ENCODE measurements around the gene THOC2.
"Not testable (repeated sequence)": the region's sequence is repeated elsewhere in the genome, so short reads cannot be mapped to it uniquely, and the experiment has no call there.

The THOC2 gene

DNA sequence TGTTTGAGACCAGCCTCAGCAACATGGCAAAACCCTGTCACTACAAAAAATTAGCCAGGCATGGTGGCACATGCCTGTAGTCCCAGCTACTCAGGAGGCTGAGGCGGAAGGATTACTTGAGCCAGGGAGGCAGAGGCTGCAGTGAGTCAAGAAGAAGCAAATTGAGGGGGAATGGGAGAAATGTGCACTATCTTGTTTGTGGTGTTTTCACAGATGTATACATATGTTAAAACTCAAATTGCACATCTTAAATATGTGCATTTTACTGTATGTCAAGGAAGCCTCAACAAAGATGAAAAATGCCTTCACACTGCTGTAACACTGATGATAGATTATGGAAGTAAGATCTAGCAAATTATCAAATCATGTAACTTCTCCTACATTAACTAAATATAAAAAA is 44.3 kb downstream of the THOC2 start:
- H3K4me3 ChIP-seq (ENCODE audit: control insufficient read depth, low read depth, low read length): no peak overlapping the region
- DNase-seq (ENCODE audit: low read depth): no peak
- TF ChIP-seq, protein P1, sequence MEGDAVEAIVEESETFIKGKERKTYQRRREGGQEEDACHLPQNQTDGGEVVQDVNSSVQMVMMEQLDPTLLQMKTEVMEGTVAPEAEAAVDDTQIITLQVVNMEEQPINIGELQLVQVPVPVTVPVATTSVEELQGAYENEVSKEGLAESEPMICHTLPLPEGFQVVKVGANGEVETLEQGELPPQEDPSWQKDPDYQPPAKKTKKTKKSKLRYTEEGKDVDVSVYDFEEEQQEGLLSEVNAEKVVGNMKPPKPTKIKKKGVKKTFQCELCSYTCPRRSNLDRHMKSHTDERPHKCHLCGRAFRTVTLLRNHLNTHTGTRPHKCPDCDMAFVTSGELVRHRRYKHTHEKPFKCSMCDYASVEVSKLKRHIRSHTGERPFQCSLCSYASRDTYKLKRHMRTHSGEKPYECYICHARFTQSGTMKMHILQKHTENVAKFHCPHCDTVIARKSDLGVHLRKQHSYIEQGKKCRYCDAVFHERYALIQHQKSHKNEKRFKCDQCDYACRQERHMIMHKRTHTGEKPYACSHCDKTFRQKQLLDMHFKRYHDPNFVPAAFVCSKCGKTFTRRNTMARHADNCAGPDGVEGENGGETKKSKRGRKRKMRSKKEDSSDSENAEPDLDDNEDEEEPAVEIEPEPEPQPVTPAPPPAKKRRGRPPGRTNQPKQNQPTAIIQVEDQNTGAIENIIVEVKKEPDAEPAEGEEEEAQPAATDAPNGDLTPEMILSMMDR (IDR thresholded peaks at IDR 0.05; ENCODE audit: control insufficient read depth, insufficient read depth, low read depth, low read length, missing control alignments): no peak

DNA sequence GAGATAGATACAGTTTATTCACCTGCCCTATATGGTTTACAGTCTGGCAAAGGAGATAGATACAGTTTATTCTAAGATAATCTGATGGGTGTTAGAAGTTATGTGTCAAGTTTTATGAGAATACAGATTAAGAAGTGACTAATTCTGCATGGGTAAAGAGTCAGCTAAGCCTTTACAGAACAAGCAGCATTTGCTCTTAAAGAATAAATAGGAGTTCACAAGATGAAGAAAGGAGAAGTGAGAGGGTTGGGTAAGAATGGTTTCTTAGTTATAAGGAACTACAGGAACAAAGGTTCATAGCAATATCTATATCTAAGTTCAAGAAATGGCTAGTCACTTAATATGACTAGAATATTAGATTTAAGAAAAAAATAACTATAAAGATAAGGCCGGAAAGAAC is 47.6 kb downstream of the THOC2 start:
- TF ChIP-seq, protein P1 (IDR thresholded peaks at IDR 0.05; ENCODE audit: control insufficient read depth, insufficient read depth, low read depth, low read length, missing control alignments): no peak
- no peak for DNase-seq (ENCODE audit: low read depth)
- no peak overlapping the region for H3K4me3 ChIP-seq (ENCODE audit: control insufficient read depth, low read depth, low read length)

DNA sequence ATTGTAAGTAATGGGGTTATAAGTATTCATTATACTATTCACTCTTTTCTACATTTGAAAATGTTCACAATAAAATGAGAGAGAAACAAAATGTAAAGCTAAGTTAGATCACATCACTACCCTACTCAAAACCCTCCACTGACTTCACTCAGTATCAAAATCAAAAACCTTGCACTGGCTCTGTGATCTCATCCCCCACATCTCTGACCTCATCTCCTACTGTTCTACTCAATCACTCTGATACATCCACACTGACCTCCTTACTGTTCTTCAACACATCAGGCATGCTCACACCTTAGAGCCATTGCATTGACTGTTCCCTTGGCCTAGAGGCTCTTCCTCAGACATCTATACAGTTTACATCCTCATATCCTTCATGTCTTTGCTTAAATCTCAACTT is 50.7 kb downstream of the THOC2 start:
- TF ChIP-seq, protein P1 (IDR thresholded peaks at IDR 0.05; ENCODE audit: control insufficient read depth, insufficient read depth, low read depth, low read length, missing control alignments): no peak
- no peak for DNase-seq (ENCODE audit: low read depth)
- no peak overlapping the region for H3K4me3 ChIP-seq (ENCODE audit: control insufficient read depth, low read depth, low read length)

DNA sequence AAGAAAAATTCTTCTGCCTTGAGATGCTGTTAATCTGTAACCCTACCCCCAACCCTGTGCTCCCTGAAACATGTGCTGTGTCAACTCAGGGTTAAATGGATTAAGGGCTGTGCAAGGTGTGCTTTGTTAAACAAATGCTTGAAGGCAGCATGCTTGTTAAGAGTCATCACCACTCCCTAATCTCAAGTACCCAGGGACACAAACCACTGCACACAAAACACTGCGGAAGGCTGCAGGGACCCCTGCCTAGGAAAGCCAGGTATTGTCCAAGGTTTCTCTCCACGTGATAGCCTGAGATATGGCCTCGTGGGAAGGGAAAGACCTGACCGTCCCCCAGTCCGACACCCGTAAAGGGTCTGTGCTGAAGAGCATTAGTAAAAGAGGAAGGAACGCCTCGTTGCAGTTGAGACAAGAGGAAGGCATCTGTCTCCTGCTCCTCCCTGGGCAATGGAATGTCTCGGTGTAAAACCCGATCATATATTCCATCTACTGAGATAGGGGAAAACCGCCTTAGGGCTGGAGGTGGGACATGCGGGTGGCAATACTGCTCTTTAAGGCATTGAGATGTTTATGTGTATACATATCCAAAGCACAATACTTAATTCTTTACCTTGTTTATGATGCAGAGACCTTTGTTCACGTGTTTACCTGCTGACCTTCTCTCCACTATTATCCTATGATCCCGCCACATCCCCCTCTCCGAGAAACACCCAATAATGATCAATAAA is 53.0 kb downstream of the THOC2 start:
- H3K4me3 ChIP-seq (ENCODE audit: control insufficient read depth, low read depth, low read length); DNase-seq (ENCODE audit: low read depth): not testable (repeated sequence)

DNA sequence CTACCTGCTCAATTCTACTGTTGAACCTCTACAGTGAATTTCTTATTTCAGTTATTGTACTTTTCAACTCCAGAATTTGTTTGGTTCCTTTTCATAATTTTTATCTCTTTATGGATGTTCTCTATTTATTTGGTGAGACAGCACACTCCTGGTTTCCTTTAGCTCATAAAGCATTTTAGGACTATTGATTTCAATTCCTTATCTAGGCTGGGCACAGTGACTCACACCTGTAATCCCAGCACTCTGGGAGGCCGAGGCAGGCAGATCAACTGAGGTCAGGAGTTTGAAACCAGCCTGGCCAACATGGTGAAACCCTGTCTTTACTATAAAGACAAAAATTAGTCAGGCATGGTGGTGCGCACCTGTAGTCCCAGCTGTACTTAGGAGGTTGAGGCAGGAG is 57.7 kb downstream of the THOC2 start:
- TF ChIP-seq, protein P1 (IDR thresholded peaks at IDR 0.05; ENCODE audit: control insufficient read depth, insufficient read depth, low read depth, low read length, missing control alignments): no peak
- H3K4me3 ChIP-seq (ENCODE audit: control insufficient read depth, low read depth, low read length): no peak overlapping the region
- no peak for DNase-seq (ENCODE audit: low read depth)

DNA sequence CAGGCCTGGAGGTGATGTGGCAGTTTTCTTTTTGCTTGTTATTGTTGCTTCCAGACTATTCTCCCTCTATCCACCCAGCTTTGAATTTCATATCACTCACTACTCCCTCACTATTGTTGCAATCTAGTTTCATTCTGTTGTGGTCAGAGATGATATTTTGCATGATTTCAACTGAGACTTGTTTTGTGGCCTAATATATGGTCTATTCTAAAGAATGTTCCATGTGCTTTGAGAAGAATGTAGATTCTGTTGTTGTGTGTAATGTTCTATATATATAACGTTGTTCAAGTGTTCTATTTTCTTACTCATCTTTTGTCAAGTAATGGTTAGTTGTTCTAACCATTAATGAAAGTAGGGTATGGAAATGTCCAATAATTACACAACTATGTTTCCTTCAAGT is 59.0 kb downstream of the THOC2 start:
- TF ChIP-seq, protein P1 (IDR thresholded peaks at IDR 0.05; ENCODE audit: control insufficient read depth, insufficient read depth, low read depth, low read length, missing control alignments): no peak
- DNase-seq (ENCODE audit: low read depth): no peak
- no peak overlapping the region for H3K4me3 ChIP-seq (ENCODE audit: control insufficient read depth, low read depth, low read length)

DNA sequence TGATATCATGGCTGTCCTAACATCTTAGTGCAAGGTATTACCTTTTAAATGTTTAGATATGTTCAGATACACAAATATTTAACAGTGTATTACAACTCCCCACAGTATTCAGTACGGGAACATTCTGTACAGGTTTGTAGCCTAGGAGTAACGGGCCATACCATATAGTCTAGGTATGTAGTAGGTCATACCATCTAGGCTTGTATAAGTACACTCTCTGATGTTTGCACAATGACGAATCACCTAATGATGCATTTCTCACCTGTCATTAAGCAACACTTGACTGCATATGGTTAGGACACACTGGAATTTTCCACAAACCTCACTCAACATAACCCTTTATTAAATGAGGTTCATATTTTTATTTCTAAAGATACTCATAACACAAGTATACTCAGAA is 67.7 kb downstream of the THOC2 start:
- H3K4me3 ChIP-seq (ENCODE audit: control insufficient read depth, low read depth, low read length): no peak overlapping the region
- DNase-seq (ENCODE audit: low read depth): no peak
- TF ChIP-seq, protein P1 (IDR thresholded peaks at IDR 0.05; ENCODE audit: control insufficient read depth, insufficient read depth, low read depth, low read length, missing control alignments): no peak

DNA sequence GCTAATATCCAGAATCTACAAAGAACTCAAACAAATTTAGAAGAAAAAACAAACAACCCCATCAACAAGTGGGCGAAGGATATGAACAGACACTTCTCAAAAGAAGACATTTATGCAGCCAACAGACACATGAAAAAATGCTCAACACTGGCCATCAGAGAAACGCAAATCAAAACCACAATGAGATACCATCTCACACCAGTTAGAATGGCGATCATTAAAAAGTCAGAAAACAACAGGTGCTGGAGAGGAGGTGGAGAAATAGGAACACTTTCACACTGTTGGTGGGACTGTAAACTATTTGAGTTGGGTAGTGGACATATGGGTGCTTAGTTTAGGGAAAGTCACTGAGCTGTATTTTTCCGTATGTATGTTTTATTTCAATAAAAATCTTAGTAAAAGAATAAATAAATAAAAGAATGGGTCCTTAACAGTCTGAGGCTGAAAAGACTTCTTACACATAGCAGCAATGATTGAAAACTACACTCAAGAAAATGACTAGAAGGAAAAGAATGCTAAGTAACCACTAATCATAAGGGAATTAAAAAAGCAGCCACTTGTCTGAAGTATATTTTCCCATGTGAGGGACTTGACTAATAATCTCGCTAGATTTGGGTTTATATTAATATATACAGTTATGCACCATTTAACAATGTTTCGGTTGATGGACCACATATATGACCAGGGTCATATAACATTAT is 68.2 kb downstream of the THOC2 start:
- not testable (repeated sequence) for H3K4me3 ChIP-seq (ENCODE audit: control insufficient read depth, low read depth, low read length); DNase-seq (ENCODE audit: low read depth)

DNA sequence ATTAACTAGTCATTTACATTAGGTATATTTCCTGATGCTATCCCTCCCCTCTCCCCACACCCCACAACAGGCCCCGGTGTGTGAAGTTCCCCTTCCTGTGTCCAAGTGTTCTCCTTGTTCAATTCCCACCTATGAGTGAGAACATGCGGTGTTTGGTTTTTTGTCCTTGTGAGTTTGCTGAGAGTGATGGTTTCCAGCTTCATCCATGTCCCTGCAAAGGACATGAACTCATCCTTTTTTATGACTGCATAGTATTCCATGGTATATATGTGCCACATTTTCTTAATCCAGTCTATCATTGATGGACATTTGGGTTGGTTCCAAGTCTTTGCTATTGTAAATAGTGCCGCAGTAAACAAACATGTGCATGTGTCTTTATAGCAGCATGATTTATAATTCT is 69.1 kb downstream of the THOC2 start:
- DNase-seq (ENCODE audit: low read depth); H3K4me3 ChIP-seq (ENCODE audit: control insufficient read depth, low read depth, low read length): not testable (repeated sequence)

DNA sequence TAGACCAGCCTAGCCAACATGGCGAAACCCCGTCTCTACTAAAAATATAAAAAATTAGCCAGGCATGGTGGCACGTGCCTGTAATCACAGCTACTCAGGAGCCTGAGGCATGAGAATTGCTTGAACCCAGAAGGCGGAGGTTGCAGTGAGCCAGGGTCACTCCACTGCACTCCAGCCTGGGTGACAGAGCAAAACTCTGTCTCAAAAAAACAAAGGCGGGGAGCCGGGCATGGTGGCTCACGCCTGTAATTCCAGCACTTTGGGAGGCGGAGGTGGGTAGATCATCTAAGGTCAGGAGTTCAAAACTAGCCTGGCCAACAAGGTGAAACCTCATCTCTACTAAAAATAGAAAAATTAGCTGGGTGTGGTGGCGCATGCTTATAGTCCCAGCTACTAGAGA is 76.3 kb downstream of the THOC2 start:
- not testable (repeated sequence) for DNase-seq (ENCODE audit: low read depth); H3K4me3 ChIP-seq (ENCODE audit: control insufficient read depth, low read depth, low read length)

DNA sequence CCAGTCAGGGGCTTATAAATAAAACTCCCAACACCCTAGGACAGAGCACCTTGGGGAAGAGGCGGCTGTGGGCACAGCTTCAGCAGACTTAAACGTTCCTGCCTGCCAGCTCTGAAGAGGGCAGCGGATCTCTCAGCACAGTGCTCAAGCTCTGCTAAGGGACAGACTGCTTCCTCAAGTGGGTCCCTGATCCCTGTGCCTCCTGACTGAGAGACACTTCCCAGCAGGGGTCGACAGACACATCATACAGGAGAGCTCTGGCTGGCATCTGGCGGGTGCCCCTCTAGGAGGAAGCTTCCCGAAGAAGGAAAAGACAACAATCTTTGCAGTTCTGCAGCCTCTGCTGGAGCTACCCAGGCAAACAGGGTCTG is 84.1 kb downstream of the THOC2 start:
- not testable (repeated sequence) for H3K4me3 ChIP-seq (ENCODE audit: control insufficient read depth, low read depth, low read length); DNase-seq (ENCODE audit: low read depth)
